Liver (tissue), 9 donors: ENCODE measurements around the gene TOLLIP. TPM values are rescaled to one million over a fixed set of nuclear protein-coding genes. Genes with fewer than 3 reads are reported as not detected.
A peak's percentile ranks its signal among the peaks of the same experiment; 100 is the strongest.

Source experiments
- DNase-seq: peaks from one replicate; pipeline ENCODE4 v3.0.0-alpha.2; 2017; ENCODE audit warnings: low spot score
- H3K27ac ChIP-seq, 2 donors: one replicate each; pipeline ENCODE4 v1.7.0; 2013; ENCODE audit warnings: inconsistent platforms in 2 of 2, low read length in 2 of 2, control low read depth in 1 of 2, low read depth in 1 of 2, mild to moderate bottlenecking in 1 of 2
- H3K27me3 ChIP-seq, 4 donors: one replicate each; pipeline versions ENCODE4 v1.6.1 to v1.7.0; 2013; ENCODE audit warnings: low read length in 3 of 4, inconsistent platforms in 1 of 4, mild to moderate bottlenecking in 1 of 4, moderate library complexity in 1 of 4; ENCODE audit not compliant: control insufficient read depth in 4 of 4, insufficient read depth in 4 of 4
- H3K36me3 ChIP-seq, 4 donors: one replicate each; pipeline versions ENCODE4 v1.6.1 to v1.7.0; 2013; ENCODE audit warnings: low read length in 3 of 4, mild to moderate bottlenecking in 3 of 4, low read depth in 1 of 4, moderate library complexity in 1 of 4; ENCODE audit not compliant: control insufficient read depth in 4 of 4, insufficient read depth in 3 of 4
- H3K4me1 ChIP-seq, 4 donors: one replicate each; pipeline versions ENCODE4 v1.6.1 to v1.7.0; 2013; ENCODE audit warnings: low read length in 3 of 4, mild to moderate bottlenecking in 3 of 4, moderate library complexity in 1 of 4; ENCODE audit not compliant: control insufficient read depth in 4 of 4, insufficient read depth in 4 of 4
- H3K4me3 ChIP-seq, 3 donors: one replicate each; pipeline versions ENCODE4 v1.6.1 to v1.7.0; 2013; ENCODE audit warnings: low read length in 3 of 3, control low read depth in 1 of 3, low read depth in 1 of 3, mild to moderate bottlenecking in 1 of 3
- H3K9ac ChIP-seq, 2 donors: one replicate each; pipeline ENCODE4 v1.7.0; 2013; ENCODE audit warnings: low read length in 2 of 2, mild to moderate bottlenecking in 2 of 2, moderate library complexity in 2 of 2, control low read depth in 1 of 2, low read depth in 1 of 2
- H3K9me3 ChIP-seq, 4 donors: one replicate each; pipeline versions ENCODE4 v1.6.1 to v1.7.0; 2013; ENCODE audit warnings: low read length in 3 of 4; ENCODE audit not compliant: control insufficient read depth in 4 of 4
- EGR1 ChIP-seq, 2 donors: IDR thresholded peaks; 2 replicates each; pipeline ENCODE4 v1.6.1; 2016 to 2018; ENCODE audit warnings: antibody characterized with exemption in 2 of 2, low read depth in 2 of 2
- FOXA1 ChIP-seq: IDR thresholded peaks from 2 replicates; pipeline ENCODE4 v1.6.1; 2016; ENCODE audit warnings: antibody characterized with exemption
- FOXA2 ChIP-seq: IDR thresholded peaks from 2 replicates; pipeline ENCODE4 v1.6.1; 2016; ENCODE audit warnings: antibody characterized with exemption
- GABPA ChIP-seq, 2 donors: IDR thresholded peaks in 1 of 2; conservative IDR thresholded peaks in 1 of 2; 2 replicates each; pipeline ENCODE4 v1.6.1; 2016; ENCODE audit warnings: antibody characterized with exemption in 2 of 2, mild to moderate bottlenecking in 1 of 2, moderate library complexity in 1 of 2
- HNF4A ChIP-seq, 2 donors: conservative IDR thresholded peaks; 2 replicates each; pipeline ENCODE4 v1.6.1; 2016; ENCODE audit warnings: antibody characterized with exemption in 2 of 2, mild to moderate bottlenecking in 2 of 2
- HNF4G ChIP-seq: IDR thresholded peaks from 2 replicates; pipeline ENCODE4 v1.6.1; 2016; ENCODE audit warnings: antibody characterized with exemption
- JUND ChIP-seq, 2 donors: IDR thresholded peaks; 2 replicates each; pipeline ENCODE4 v1.6.1; 2016; ENCODE audit warnings: antibody characterized with exemption in 2 of 2
- MAX ChIP-seq: IDR thresholded peaks from 2 replicates; pipeline ENCODE4 v1.6.1; 2016; ENCODE audit warnings: antibody characterized with exemption
- NR2F2 ChIP-seq: IDR thresholded peaks from 2 replicates; pipeline ENCODE4 v1.6.1; 2016; ENCODE audit warnings: antibody characterized with exemption
- RAD21 ChIP-seq, 2 donors: IDR thresholded peaks; 2 replicates each; pipeline ENCODE4 v1.6.1; 2016; ENCODE audit warnings: antibody characterized with exemption in 2 of 2, mild to moderate bottlenecking in 2 of 2
- REST ChIP-seq: IDR thresholded peaks from 2 replicates; pipeline ENCODE4 v1.6.1; 2016; ENCODE audit warnings: antibody characterized with exemption, mild to moderate bottlenecking
- RXRA ChIP-seq, 2 donors: IDR thresholded peaks; 2 replicates each; pipeline ENCODE4 v1.6.1; 2017 to 2018; ENCODE audit warnings: antibody characterized with exemption in 2 of 2, mild to moderate bottlenecking in 1 of 2
- SP1 ChIP-seq: IDR thresholded peaks from 2 replicates; pipeline ENCODE4 v1.6.1; 2018; ENCODE audit warnings: antibody characterized with exemption, mild to moderate bottlenecking
- TAF1 ChIP-seq: conservative IDR thresholded peaks from 2 replicates; pipeline ENCODE4 v1.6.1; 2016; ENCODE audit warnings: antibody characterized with exemption, mild to moderate bottlenecking
- YY1 ChIP-seq: IDR thresholded peaks from 2 replicates; pipeline ENCODE4 v1.6.1; 2016; ENCODE audit warnings: antibody characterized with exemption, mild to moderate bottlenecking
- ZBTB33 ChIP-seq: IDR thresholded peaks from 2 replicates; pipeline ENCODE4 v1.6.1; 2016; ENCODE audit warnings: antibody characterized with exemption
- WGBS: extraction: QIAGEN DNeasy Blood & Tissue Kit; methylation state at CpG from one replicate; pipeline ENCODE4 v1.1.7; 2013; 5-methylcytosine and 5-hydroxymethylcytosine counted together
- polyA plus RNA-seq, 2 donors: library from polyadenylated mRNA; stranded (reverse) in 1 of 2; unstranded in 1 of 2; fragments of 200-250 nt in 1 of 2; fragments of >200 nt in 1 of 2; fragmentation: Nextera tagmentation in 1 of 2; extraction: Ambion mirVana in 1 of 2; gene quantifications; one replicate each; pipeline versions ENCODE4 v1.2.1 to v1.2.3, GENCODE V29; 2013 to 2015
- total RNA-seq, 2 donors: library from RNA; depleted of rRNA; stranded (reverse); fragments of >200 nt; gene quantifications; one replicate each; pipeline ENCODE4 v1.2.3, GENCODE V29; 2014
- TF ChIP-seq, protein P1 (sequence below): IDR thresholded peaks from 2 replicates; pipeline ENCODE4 v1.6.1; 2016; ENCODE audit warnings: antibody characterized with exemption
- TF ChIP-seq, protein P2 (sequence below): fragments of 150-350 bp; IDR thresholded peaks from 2 replicates; pipeline ENCODE4 v1.5.1; 2017; ENCODE audit warnings: improper control_type of control experiment, low read depth, low read length; ENCODE audit not compliant: missing input control
- donor health status: healthy.
- donor health status: healthy.
- donor health status: healthy.
- donor health status: healthy.
- donor health status: healthy.

Gene TOLLIP
- total and polyA plus RNA-seq, 4 donors = 27.5 to 102 (median 72.9) TPM

GRCh38 chr11:1335811-1336761 is 26.7 kb upstream of the TOLLIP start:
- Histone ChIP-seq H3K36me3 (no peaks in the 10 kb centered on the region), H3K9me3 (no peaks in the 10 kb centered on the region), H3K27me3 (no peaks in the 10 kb centered on the region), H3K9ac (no peak overlapping the region), H3K4me3 (peak overlapping the region in 2 of 3 donors; percentile 40 to 50), H3K4me1 (peaks cover 8 to 15% (median 11%) of the 10 kb centered on the region in 4 donors), H3K27ac (no peak overlapping the region)
- TF ChIP-seq FOXA2 = no peak
- peak; percentile 24 for TF ChIP-seq YY1
- TF ChIP-seq SP1 = peak; percentile 46
- peak; percentile 28 to 46 for TF ChIP-seq RAD21 (IDR thresholded peaks at IDR 0.05)
- peak; percentile 4 to 46 for TF ChIP-seq RXRA (IDR thresholded peaks at IDR 0.05)
- no peak for TF ChIP-seq JUND (IDR thresholded peaks at IDR 0.05)
- no peak for TF ChIP-seq NR2F2
- no peak for TF ChIP-seq ZBTB33
- DNase-seq = no peak
- 3% methylated on average over 58 of the region's 66 CpGs for WGBS

- Histone ChIP-seq H3K27me3 (no peaks in the 10 kb centered on the region), H3K9me3 (no peaks in the 10 kb centered on the region), H3K27ac (no peak overlapping the region), H3K4me1 (peaks cover 8 to 15% (median 11%) of the 10 kb centered on the region in 4 donors), H3K36me3 (no peaks in the 10 kb centered on the region), H3K9ac (no peak overlapping the region), H3K4me3 (peak overlapping the region in 1 of 3 donors; percentile 40)
- no peak for DNase-seq
- TF ChIP-seq TAF1 (no peak), RXRA (IDR thresholded peaks at IDR 0.05) (no peak), SP1 (no peak), FOXA2 (no peak), RAD21 (IDR thresholded peaks at IDR 0.05) (no peak), HNF4A (conservative IDR thresholded peaks at IDR 0.05) (no peak), REST (no peak), ZBTB33 (no peak), MAX (no peak), HNF4G (no peak), EGR1 (IDR thresholded peaks at IDR 0.05; ENCODE audit: low read depth in 2 of 2) (no peak), JUND (IDR thresholded peaks at IDR 0.05) (no peak), YY1 (no peak), FOXA1 (no peak), NR2F2 (no peak), GABPA (IDR thresholded peaks at IDR 0.05 in 1 of 2, conservative IDR thresholded peaks at IDR 0.05 in 1 of 2) (no peak)
- TF ChIP-seq, protein P1, sequence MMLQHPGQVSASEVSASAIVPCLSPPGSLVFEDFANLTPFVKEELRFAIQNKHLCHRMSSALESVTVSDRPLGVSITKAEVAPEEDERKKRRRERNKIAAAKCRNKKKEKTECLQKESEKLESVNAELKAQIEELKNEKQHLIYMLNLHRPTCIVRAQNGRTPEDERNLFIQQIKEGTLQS = no peak
- TF ChIP-seq, protein P2, sequence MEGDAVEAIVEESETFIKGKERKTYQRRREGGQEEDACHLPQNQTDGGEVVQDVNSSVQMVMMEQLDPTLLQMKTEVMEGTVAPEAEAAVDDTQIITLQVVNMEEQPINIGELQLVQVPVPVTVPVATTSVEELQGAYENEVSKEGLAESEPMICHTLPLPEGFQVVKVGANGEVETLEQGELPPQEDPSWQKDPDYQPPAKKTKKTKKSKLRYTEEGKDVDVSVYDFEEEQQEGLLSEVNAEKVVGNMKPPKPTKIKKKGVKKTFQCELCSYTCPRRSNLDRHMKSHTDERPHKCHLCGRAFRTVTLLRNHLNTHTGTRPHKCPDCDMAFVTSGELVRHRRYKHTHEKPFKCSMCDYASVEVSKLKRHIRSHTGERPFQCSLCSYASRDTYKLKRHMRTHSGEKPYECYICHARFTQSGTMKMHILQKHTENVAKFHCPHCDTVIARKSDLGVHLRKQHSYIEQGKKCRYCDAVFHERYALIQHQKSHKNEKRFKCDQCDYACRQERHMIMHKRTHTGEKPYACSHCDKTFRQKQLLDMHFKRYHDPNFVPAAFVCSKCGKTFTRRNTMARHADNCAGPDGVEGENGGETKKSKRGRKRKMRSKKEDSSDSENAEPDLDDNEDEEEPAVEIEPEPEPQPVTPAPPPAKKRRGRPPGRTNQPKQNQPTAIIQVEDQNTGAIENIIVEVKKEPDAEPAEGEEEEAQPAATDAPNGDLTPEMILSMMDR = no peak
- WGBS = 80% methylated on average over 10 of the region's 10 CpGs
Measured at GRCh38 chr11:1335264-1335810, 25.9 kb upstream of the TOLLIP start.
